GOT3 (cell line): Measurements from ENCODE around the gene RADIL.
A peak's percentile ranks its signal among the peaks of the same experiment; 100 is the strongest.

ENCODE experiments used
- DNase-seq: peaks from one replicate; lab custom pipeline; 2025; ENCODE audit warnings: mixed read lengths; lab: John Stamatoyannopoulos, UW

RADIL gene

DNA sequence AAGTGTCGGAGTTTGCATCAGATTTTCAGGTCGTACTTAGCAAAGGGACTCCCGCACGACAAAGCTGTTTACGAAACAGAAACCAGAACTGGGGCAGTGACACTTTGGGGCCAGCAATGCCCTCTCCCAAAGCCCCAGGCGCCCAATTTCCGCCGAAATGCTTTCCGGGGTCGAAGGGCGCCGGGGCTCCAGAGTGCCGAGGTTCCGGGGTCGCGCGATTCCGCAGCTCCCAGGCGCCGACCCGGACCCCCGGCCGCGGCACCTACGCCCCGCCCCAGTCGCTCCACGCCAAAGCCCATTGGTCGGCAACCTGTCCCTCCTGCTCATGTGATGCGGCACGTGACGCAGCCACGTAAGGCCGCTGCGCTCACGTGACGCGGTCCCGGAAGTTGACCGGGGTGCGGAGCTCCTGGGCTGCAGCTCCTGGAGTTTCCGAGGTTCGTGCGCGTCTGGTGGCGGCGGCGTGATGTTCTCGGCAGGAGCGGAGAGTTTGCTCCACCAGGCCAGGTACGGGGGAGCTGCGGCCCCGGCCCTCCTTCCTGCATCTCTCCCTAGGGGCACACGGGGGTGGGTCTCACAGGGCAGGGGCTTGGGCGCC lies 108.2 kb downstream of the RADIL start, which contains the start of gene AP5Z1:
Gene AP5Z1, plus strand, starts transcription at position 374 of the 598 bp plus-strand sequence. Its CDS starts 93 bp downstream, at position 467.
- DNase-seq = peak; percentile 83

DNA sequence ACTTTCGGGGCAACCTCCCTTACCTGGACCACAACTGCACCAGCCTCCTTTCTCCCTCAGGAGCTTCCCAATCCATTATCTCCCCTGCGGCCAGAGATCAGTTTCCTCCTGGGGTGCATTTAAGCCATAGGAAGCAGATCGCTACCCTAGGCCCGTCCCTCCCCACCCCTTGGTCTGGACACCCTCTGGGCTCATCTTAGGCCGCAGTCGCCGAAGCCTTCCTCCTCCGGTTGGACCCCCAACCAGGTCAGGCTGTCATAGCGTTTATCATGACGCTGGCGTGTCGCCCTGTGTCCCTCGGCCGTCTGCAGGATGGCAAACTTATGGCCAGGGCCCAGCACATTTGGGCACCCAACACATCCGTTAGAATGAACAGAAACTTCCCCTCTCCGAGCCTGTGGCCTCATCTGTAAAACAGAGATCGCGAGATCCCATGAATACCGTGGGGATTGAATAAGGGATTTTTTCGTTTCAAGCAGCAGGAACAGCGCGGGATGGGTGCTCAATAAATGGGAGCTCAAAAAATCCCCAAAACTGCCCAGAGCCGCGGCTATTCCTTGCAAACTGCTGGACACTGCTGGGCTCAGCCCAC lies 108.8 kb downstream of the RADIL start:
- DNase-seq = no peak

DNA sequence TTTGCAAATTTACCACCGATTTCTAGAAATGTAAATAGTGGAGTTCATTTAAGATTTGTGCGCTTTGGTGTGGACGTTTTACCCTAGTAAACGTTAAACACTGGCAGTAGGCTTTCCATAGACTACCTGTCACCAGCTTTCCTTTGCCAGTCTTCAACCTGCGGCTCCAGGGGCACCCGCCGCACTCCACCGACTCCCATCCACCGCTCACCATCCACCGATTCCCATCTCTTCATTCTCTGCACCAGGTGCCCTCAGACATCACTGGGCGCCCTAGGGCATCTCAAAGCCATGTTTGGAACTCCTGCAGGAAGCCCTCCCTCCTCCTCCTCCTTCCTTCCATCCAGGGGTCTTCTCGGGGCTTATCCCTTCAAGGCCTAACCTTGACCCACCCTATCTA lies 109.5 kb downstream of the RADIL start:
- DNase-seq = no peak

- no peak for DNase-seq
These were observed 111.2 kb downstream of the RADIL start for GRCh38 chr7:4772306-4772705.

DNA sequence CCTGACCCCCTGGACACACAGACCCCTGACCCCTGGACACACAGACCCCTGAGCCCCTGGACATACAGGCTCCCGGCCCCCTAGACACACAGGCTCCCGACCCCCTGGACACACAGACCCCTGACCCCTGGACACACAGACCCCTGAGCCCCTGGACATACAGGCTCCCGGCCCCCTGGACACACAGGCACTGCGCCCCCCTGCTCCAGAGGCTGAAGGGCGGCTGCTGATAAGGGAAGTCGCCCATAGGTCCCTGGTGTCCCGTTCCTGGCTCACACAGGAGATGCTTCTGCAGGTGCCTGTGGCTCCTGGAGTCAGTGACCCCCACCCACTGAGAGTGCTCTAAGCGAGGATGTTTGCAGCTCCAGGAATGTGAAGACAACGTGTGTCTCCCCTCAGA lies 111.8 kb downstream of the RADIL start:
- no peak for DNase-seq

- no peak for DNase-seq
These were observed 112.6 kb downstream of the RADIL start for GRCh38 chr7:4770886-4771285.

DNA sequence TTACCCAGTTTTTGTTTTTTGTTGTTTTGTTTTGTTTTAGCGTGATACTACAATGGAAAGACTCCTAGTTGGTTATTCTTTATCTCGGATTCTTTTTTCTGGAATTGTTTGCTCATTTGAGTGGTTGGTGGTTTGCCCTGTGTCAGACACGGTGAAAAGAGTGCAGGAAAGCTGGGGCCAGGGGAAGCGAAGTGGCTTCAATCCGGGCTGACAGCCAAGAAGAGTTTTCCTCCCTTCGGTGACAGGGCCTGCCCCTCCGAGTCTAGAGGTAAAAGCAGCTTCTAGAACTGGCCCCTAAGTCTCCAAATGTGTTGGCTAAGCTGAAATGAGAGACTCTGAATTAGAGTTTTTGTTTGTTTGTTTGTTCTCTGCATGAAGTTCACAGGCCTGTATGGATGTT lies 113.8 kb downstream of the RADIL start:
- no peak for DNase-seq

DNA sequence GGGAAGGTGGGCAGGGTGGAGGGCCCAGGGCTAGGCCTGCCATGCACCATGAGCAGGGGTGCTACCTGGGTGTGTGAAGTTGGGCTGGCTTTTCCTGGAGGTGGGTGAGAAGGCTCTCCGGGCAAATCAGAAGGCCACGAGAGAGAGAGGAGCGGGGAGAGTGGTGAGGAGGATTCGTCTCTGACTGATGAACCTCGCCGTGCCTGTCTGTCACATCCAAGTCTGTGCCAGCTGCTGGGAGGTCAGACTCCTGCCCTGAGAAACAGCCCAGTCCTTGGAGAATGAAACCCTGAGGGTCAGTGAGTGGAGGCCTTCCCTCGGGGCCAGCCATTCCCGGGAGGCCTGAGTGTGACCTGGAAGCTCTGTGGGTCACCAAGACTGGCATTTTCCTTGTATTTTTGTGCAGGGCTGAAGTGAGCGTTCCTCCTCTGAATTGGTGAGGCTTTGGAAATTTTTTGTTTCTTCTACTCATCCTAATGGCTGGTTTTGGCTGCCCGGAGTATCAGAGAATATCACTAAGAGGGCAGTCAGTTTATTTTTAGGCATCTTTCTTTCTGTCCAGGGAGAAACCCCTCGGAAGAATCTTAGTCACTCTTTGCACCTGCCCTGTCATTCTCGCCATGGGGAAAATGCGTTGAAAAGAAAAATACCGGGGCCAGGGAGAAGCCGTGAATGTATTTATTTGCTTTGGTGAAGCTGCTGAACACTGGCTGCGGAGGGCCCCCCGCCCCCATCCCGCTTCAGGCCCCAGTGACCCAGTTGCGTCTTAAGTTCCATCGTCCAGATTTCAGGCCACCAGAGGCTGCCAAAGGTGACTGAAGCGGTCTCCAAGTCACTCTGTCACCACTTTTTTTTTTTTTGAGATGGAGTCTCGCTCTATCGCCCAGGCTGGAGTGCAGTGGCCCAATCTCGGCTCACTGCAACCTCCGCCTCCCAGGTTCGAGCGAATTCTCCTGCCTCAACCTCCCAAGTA lies 114.6 kb downstream of the RADIL start:
- DNase-seq = no peak

DNA sequence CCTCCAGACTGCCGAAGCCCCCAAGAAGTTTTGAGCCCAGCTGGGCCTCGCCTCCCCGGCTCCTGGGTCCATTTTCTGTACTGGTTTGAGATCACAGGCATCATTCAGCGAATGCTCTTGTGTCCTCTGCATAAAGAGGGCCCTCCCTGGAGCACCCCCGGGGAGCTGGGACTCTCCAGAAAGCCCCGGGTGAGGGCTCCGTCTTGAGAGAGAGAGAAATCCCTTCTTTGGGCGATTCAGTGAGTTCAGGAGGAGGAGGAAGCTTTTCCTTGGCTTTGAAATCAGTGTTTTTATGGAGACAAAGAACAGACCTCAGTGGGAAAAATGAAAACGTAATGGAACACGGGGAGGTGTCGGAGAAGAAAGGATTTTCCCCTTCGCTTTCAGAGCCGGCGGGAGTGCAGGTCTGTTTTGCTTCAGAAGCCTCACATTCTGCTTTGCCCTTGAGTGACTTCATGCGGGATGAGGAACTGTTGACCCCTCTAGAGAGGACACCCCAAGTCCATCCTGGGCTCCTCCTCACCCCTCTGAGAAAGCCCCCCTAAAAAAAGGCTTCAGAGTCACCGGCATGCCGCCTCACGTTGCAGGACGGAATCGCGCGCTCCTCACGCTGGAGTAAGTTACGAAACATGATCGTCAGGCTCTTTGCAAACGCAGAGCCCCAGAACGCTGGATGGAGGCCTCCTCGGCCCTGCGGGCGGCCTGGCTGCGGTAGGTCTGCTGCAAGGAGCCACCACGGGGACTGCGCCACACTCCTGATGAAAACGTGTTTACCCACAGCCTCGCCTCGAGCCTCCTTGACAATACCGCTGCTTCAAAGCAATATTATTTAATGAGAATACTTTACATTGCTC lies 116.6 kb downstream of the RADIL start:
- no peak for DNase-seq

- no peak for DNase-seq
These were observed 117.6 kb downstream of the RADIL start for GRCh38 chr7:4765776-4766490.

GRCh38 chr7:4764402-4765007 lies 119.0 kb downstream of the RADIL start:
- no peak for DNase-seq

DNA sequence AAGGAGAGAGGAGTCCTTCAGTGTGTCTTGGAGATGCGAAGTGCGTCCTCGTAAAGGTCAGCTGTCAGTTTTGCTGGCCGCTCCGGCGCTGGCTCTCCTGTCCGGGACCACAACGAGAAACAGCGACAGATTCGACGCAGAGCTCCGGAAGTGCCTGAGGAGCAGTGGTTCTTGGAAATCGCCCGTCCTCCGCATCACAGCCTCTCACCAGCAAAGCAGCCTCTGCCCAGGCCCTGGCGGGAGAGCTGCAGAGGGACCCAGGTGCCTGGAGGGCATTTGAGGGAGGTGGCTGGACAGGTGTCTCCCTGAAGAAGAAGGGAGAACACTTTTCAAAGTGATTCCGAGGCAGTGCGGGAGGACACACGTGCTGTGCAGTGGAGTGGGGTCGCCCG lies 119.7 kb downstream of the RADIL start:
- DNase-seq = no peak

DNA sequence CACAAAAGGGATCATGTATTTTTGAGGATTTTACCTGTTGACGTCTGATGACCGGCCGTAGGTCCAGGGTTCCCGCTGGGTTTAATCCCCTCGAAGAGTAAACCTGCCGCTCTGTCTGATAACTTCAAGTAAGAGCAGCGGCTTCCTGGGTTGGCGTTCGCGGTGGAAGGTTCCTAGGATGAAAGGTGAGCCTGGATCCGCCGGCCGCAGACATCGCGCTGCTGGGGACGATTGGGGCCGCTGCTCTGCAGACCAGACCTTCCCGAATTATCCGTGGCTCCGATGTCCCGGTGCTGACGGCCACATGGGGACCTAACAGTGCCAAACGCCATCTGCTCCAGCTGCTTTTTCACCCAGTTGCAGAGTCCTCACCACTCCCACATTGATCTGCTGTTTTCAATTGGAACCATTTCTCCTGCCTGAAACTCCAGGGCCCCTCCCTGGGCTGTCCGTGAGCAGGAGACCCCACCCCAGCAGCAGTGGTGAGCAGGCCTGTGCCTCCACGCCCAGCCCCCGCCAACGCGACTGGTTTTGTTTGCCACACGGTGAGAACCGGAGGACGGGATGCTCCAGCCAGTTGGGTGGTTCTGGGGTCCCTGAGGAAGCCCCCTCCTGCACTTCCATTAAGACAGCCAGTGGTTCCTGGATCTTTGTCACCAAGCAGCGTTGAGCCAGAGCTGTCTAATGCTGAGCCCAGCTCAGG lies 120.3 kb downstream of the RADIL start:
- DNase-seq = no peak

GRCh38 chr7:4762121-4763055 lies 121.1 kb downstream of the RADIL start:
- DNase-seq = no peak

- no peak for DNase-seq
These were observed 122.6 kb downstream of the RADIL start for GRCh38 chr7:4760952-4761351.

- no peak for DNase-seq
These were observed 124.3 kb downstream of the RADIL start for GRCh38 chr7:4759211-4759610.

GRCh38 chr7:4758791-4759190 lies 124.7 kb downstream of the RADIL start:
- DNase-seq = no peak

- no peak for DNase-seq
These were observed 125.4 kb downstream of the RADIL start for GRCh38 chr7:4758111-4758510.

- no peak for DNase-seq
These were observed 128.5 kb downstream of the RADIL start for GRCh38 chr7:4755045-4755444.
